Activated T-cell treated with anti-CD3 and anti-CD28 coated beads for 4 hours (primary cell): ENCODE results near the gene CCL22.
"Not testable (repeated sequence)": the region's sequence is repeated elsewhere in the genome, so short reads cannot be mapped to it uniquely, and the experiment has no call there.

Experiments
- DNase-seq: peaks from one replicate; pipeline ENCODE4 v3.0.0-alpha.2; 2020

The CCL22 gene

DNA sequence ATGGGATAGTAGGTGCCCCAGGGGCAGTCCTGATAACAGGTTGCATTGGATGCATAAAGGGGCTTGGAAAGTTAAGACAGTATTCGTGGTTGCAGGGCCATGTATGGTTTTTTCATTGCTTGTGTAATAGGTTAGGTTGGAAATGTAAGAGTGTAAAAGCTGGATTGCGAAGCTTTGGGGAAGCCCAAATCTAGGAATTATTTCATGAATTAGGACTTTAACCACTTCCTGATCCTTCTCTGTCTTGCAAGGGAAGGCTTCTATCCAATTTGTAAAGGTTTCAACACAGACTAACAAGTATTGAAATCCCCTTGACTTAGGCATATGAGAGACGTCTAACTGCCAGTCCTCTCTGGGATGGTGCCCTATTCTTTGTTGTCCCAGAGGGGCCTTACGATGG is 38.2 kb downstream of the CCL22 start:
- DNase-seq = no peak

DNA sequence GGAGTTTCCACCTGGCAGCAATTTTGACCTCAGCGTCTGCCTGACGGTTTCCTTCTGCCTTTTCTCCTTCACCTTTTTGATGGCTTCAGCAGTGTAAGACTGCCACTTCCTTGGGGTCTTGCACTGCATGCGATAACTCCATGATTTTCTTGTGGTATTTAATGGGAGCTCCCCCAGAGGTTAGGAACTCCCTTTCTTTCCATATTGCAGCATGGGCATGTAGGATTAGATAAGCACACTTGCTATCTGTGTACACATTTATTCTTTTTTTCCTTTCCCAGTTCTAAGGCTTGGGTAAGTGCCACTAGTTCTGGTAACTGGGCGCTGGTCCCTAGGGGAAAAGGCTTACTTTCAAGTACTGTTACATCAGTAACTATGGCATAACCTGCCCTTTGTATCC is 38.9 kb downstream of the CCL22 start:
- DNase-seq = not testable (repeated sequence)

DNA sequence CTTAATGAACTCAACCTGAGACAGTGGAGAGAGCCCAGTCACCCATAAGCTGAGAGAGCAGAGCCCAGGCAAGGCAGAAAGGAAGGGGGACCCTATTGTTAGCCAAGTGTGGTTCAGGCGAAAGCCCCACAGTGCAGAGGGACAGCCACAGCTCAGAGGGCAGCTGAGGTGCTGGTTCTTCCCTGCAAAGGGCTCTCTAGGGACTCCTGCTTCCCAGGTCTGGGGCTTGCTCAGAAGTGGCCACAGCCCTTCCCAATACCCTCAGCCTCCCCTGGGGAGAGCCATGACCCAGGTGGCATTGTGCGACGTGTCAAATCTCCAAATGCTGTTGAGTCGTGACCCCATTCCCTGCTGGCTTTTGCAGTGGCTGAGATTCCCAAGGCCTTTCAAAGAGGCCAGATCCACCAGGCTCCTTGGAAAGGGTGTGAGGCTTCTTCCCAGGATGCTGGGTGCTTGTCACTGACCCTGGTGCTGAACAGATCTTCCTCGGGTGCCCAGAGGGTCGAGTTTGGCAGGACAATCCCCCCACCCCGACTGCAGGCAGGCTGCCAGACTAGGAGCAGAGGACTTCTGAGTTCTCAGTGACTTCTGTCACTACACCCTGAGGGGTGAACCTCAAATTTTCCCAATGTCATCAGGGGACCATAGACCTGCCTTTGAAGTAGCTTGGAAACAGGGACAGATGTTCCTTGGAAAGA is 43.5 kb downstream of the CCL22 start:
- no peak for DNase-seq

GRCh38 chr16:57403965-57404817 is 45.6 kb downstream of the CCL22 start, which contains the start of gene CCL17:
TSS of gene CCL17 (plus strand) at chr16:57404767. CDS start at chr16:57413933, 9,166 bp downstream.
- DNase-seq = no peak

GRCh38 chr16:57405097-57405496 is 46.5 kb downstream of the CCL22 start:
- no peak for DNase-seq

DNA sequence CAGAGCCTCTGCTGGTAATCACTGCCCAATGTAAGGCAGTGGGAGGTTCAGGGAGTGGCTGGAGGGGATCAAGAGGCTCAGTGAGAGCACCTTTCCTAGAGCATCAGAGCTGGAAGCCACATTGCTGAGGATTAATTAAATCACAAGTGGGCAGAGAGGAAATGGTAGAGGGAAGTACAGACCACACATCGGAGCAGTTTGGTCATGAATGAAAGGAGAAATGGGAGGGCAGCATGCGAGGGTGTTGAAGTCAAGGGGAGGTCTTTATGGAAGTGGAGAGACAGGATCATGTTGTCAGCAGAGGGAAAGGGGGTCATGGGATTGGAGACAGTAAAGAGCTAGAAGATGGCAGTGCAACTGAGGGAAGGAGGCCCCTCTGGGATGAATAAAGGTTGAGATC is 48.3 kb downstream of the CCL22 start:
- no peak for DNase-seq

GRCh38 chr16:57407521-57408353 is 49.2 kb downstream of the CCL22 start:
- DNase-seq = no peak

- no peak for DNase-seq
Observed at GRCh38 chr16:57409065-57409464, 50.5 kb downstream of the CCL22 start.

DNA sequence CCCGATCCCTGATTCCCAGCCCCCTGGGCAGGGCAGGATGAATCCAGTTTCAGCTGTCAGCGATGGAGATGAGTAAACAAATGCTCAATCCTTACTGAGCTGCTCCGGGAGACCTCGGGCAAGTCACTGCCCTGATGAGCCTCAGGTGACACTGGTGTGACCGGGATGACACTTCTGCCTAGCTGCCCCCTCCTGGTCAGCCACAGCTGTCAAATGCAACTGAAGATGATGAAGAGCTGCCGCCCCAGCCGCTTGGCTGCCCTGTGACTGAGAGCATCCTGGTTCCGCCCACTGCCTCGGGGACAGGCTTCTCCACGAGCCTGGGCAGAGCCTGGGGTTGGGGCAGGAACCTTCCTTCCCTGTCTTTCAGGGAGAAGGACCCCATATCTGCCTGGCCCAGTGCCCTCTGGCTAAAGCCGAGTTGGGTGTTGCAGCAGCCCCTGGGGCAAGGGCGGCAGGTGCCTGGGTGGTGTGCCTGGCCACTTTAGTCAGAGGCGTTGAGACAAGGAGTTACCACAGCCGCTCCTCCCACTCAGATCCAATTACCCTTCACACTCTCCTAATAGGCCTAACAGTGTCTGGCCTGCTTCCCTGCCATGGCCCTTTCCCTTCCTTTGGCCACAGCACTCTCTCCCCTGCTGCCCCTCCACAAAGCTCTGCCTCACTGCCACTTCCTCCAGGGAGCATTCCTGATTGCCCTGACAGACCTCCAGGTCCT is 51.4 kb downstream of the CCL22 start:
- no peak for DNase-seq

- no peak for DNase-seq
Observed at GRCh38 chr16:57411362-57411976, 52.9 kb downstream of the CCL22 start.

- DNase-seq = no peak
Observed at GRCh38 chr16:57412584-57412983, 54.0 kb downstream of the CCL22 start.

- DNase-seq = no peak
Observed at GRCh38 chr16:57413301-57413730, 54.7 kb downstream of the CCL22 start.

GRCh38 chr16:57413733-57414132 is 55.1 kb downstream of the CCL22 start:
- DNase-seq = no peak
